Neural cell (in vitro differentiated cells): ENCODE measurements around the gene ARMC12. TPM values are rescaled to one million over a fixed set of nuclear protein-coding genes. Genes with fewer than 3 reads are reported as not detected.

Experiments
- H2AFZ ChIP-seq: fragments of 200-600, 300-800 bp; sonication (generic), shearing (Covaris generic); 2 replicates; pipeline ENCODE4 v1.6.0; 2014; ENCODE audit warnings: low read depth, mild to moderate bottlenecking, antibody characterized with exemption, low read length, moderate library complexity
- H3F3A ChIP-seq: fragments of 200-600 bp; shearing (Covaris generic); 2 replicates; pipeline ENCODE4 v1.6.1; 2016; ENCODE audit warnings: mild to moderate bottlenecking, moderate library complexity, mixed read lengths, antibody characterized with exemption, low read length; ENCODE audit not compliant: insufficient read depth, poor library complexity, severe bottlenecking
- H3K27ac ChIP-seq: fragments of 200-600, 300-800 bp; sonication (generic), shearing (Covaris generic); 2 replicates; pipeline ENCODE4 v1.5.1; 2014; ENCODE audit warnings: mild to moderate bottlenecking, low read length, moderate library complexity
- H3K27me3 ChIP-seq: fragments of 300-800, 200-600 bp; sonication (generic), shearing (Covaris generic); 2 replicates; pipeline ENCODE4 v1.6.0; 2014; ENCODE audit warnings: mild to moderate bottlenecking, low read depth, low read length, moderate library complexity; ENCODE audit not compliant: insufficient read depth
- H3K36me3 ChIP-seq: fragments of 300-800, 200-600 bp; sonication (generic), shearing (Covaris generic); 2 replicates; pipeline ENCODE4 v1.5.1; 2014; ENCODE audit warnings: mild to moderate bottlenecking, antibody characterized with exemption, low read length, moderate library complexity; ENCODE audit not compliant: insufficient read depth
- H3K4me2 ChIP-seq: fragments of 300-800, 200-600 bp; sonication (generic), shearing (Covaris generic); 2 replicates; pipeline ENCODE4 v1.6.0; 2014; ENCODE audit warnings: mild to moderate bottlenecking, low read length
- H3K4me3 ChIP-seq: fragments of 300-800, 200-600 bp; sonication (generic), shearing (Covaris generic); 2 replicates; pipeline ENCODE4 v1.5.1; 2014; ENCODE audit warnings: mild to moderate bottlenecking, low read length, moderate library complexity
- H3K79me2 ChIP-seq: fragments of 200-600 bp; shearing (Covaris generic); replicated peaks from 2 replicates; pipeline ENCODE4 v1.6.0; 2014; ENCODE audit warnings: mild to moderate bottlenecking, low read length, moderate library complexity; ENCODE audit not compliant: insufficient read depth
- H3K9ac ChIP-seq: fragments of 300-800, 200-600 bp; sonication (generic), shearing (Covaris generic); 2 replicates; pipeline ENCODE4 v1.6.1; 2016; ENCODE audit warnings: mild to moderate bottlenecking, low read length, mixed read lengths
- H3K9me2 ChIP-seq: fragments of 200-600 bp; shearing (Covaris generic); 2 replicates; pipeline ENCODE4 v1.6.1; 2016; ENCODE audit warnings: mild to moderate bottlenecking, low read length, mixed read lengths; ENCODE audit not compliant: insufficient read depth
- H3K9me3 ChIP-seq: fragments of 200-600, 300-800 bp; sonication (generic), shearing (Covaris generic); 2 replicates; pipeline ENCODE4 v1.6.1; 2016; ENCODE audit warnings: mild to moderate bottlenecking, mixed run types, low read length, moderate library complexity, mixed read lengths
- H4K20me1 ChIP-seq: fragments of 200-600 bp; shearing (Covaris generic); 2 replicates; pipeline ENCODE4 v1.6.1; 2016; ENCODE audit warnings: mild to moderate bottlenecking, mixed run types; ENCODE audit not compliant: insufficient read depth
- CTCF ChIP-seq: fragments of 450-650 bp; IDR thresholded peaks from 2 replicates; pipeline ENCODE4 v1.5.1; 2014; ENCODE audit warnings: antibody characterized with exemption, mild to moderate bottlenecking, moderate library complexity; ENCODE audit not compliant: poor library complexity, severe bottlenecking
- EP300 ChIP-seq: fragments of 450-650 bp; conservative IDR thresholded peaks from 2 replicates; pipeline ENCODE4 v1.6.1; 2014; ENCODE audit warnings: antibody characterized with exemption, mild to moderate bottlenecking, moderate library complexity; ENCODE audit not compliant: poor library complexity, severe bottlenecking
- EZH2 ChIP-seq: fragments of 200-600, 300-800 bp; shearing (Covaris generic), sonication (generic); IDR thresholded peaks from 2 replicates; pipeline ENCODE4 v1.6.1; 2014; ENCODE audit warnings: antibody characterized with exemption, low read length, borderline replicate concordance, mild to moderate bottlenecking; ENCODE audit not compliant: insufficient read depth, poor library complexity, severe bottlenecking
- MXI1 ChIP-seq: fragments of 450-650 bp; conservative IDR thresholded peaks from 2 replicates; pipeline ENCODE4 v1.6.1; 2014; ENCODE audit warnings: antibody characterized with exemption, mild to moderate bottlenecking; ENCODE audit not compliant: poor library complexity, severe bottlenecking
- POLR2AphosphoS5 ChIP-seq: IDR thresholded peaks from 2 replicates; pipeline ENCODE4 v1.6.1; 2012
- RAD21 ChIP-seq: fragments of 450-650 bp; conservative IDR thresholded peaks from 2 replicates; pipeline ENCODE4 v1.6.1; 2014; ENCODE audit warnings: antibody characterized with exemption, mild to moderate bottlenecking, moderate library complexity
- REST ChIP-seq: IDR thresholded peaks from 2 replicates; pipeline ENCODE4 v1.6.1; 2012; ENCODE audit warnings: borderline replicate concordance
- SMC3 ChIP-seq: fragments of 450-650 bp; conservative IDR thresholded peaks from 2 replicates; pipeline ENCODE4 v1.6.1; 2014; ENCODE audit warnings: antibody characterized with exemption, mild to moderate bottlenecking, moderate library complexity; ENCODE audit not compliant: poor library complexity
- TAF1 ChIP-seq: IDR thresholded peaks from 2 replicates; pipeline ENCODE4 v1.6.1; 2012; ENCODE audit warnings: low read depth
- polyA plus RNA-seq: library from polyadenylated mRNA; depleted of rRNA; stranded (reverse); fragments of >200 nt; gene quantifications from 2 replicates; pipeline ENCODE4 v1.2.3, GENCODE V29; 2014

Gene ARMC12
- polyA plus RNA-seq, 1 donor from 2014 or later = 2.2 TPM

- no peak overlapping the region for H3K9ac ChIP-seq
- TF ChIP-seq RAD21 (peak; percentile 91), POLR2AphosphoS5 (no peak), EZH2 (no peak), SMC3 (peak; percentile 93), TAF1 (no peak), CTCF (peak; percentile 93), EP300 (no peak), MXI1 (no peak), REST (no peak)
- H3K9me3 ChIP-seq = no peaks in the 10 kb centered on the region
- peaks cover 5% of the 10 kb centered on the region for H3F3A ChIP-seq
- H3K4me3 ChIP-seq = no peak overlapping the region
- H4K20me1 ChIP-seq = no peaks in the 10 kb centered on the region
- H3K4me2 ChIP-seq = no peak overlapping the region
- no peak overlapping the region for H2AFZ ChIP-seq
- H3K79me2 ChIP-seq = no peaks in the 10 kb centered on the region
- no peak overlapping the region for H3K27ac ChIP-seq
- no peaks in the 10 kb centered on the region for H3K9me2 ChIP-seq
- H3K36me3 ChIP-seq = no peaks in the 10 kb centered on the region
- H3K27me3 ChIP-seq = no peaks in the 10 kb centered on the region
Observed at GRCh38 chr6:35736253-35736894, 458 bp upstream of the ARMC12 start.

GRCh38 chr6:35737413-35738211 lies 780 bp downstream of the ARMC12 start:
- TF ChIP-seq CTCF = peak; percentile 95
- TF ChIP-seq MXI1 = peak; percentile 53
- peak; percentile 97 for TF ChIP-seq SMC3
- TF ChIP-seq RAD21 = peak; percentile 92
- no peak for TF ChIP-seq EZH2
- TF ChIP-seq TAF1 = no peak
- H3K79me2 ChIP-seq = no peaks in the 10 kb centered on the region
- H3K36me3 ChIP-seq = no peaks in the 10 kb centered on the region
- no peaks in the 10 kb centered on the region for H3K9me3 ChIP-seq
- H3K9ac ChIP-seq = no peak overlapping the region
- no peaks in the 10 kb centered on the region for H3K9me2 ChIP-seq
- no peaks in the 10 kb centered on the region for H3K27me3 ChIP-seq
- peaks cover 3% of the 10 kb centered on the region for H3F3A ChIP-seq
- peak overlapping the region; percentile 18 for H2AFZ ChIP-seq
- no peak overlapping the region for H3K4me2 ChIP-seq
- H4K20me1 ChIP-seq = no peaks in the 10 kb centered on the region
- H3K4me3 ChIP-seq = no peak overlapping the region
- H3K27ac ChIP-seq = no peak overlapping the region
